Peyer's patch (tissue), 4 donors: ENCODE data around the gene USP6NL.
"Not testable (repeated sequence)": the region's sequence is repeated elsewhere in the genome, so short reads cannot be mapped to it uniquely, and the experiment has no call there.

Experiments
- CTCF ChIP-seq, 6 experiments: fragments of 450-650 bp in 4 of 6; fragments of 200-600 bp in 2 of 6; sonication (generic) in 1 of 6; IDR thresholded peaks; one replicate each; pipeline ENCODE4 v1.5.1; 2017 to 2019; ENCODE audit warnings: antibody characterized with exemption in 6 of 6, mild to moderate bottlenecking in 3 of 6, moderate library complexity in 1 of 6
- POLR2A ChIP-seq, 2 donors: fragments of 450-650 bp; IDR thresholded peaks; one replicate each; pipeline ENCODE4 v1.5.1; 2017; ENCODE audit warnings: antibody characterized with exemption in 2 of 2, mild to moderate bottlenecking in 2 of 2, moderate library complexity in 2 of 2

- not testable (repeated sequence) for TF ChIP-seq CTCF, POLR2A (IDR thresholded peaks at IDR 0.05)
Observed at GRCh38 chr10:11627941-11628340, 16.5 kb upstream of the USP6NL start.
